ENCODE data around the gene CKMT2.

The CKMT2 gene

GRCh38 chr5:81233080-81233634 lies at the start of gene CKMT2:
TSS of gene CKMT2 (plus strand) at chr5:81233322. CDS start at chr5:81251133, 17,811 bp downstream.
- no peak for TF ChIP-seq CTCF (IDR thresholded peaks at IDR 0.05)

GRCh38 chr5:81183811-81184748 lies 49.0 kb upstream of the CKMT2 start:
- TF ChIP-seq CTCF (IDR thresholded peaks at IDR 0.05): no peak

DNA sequence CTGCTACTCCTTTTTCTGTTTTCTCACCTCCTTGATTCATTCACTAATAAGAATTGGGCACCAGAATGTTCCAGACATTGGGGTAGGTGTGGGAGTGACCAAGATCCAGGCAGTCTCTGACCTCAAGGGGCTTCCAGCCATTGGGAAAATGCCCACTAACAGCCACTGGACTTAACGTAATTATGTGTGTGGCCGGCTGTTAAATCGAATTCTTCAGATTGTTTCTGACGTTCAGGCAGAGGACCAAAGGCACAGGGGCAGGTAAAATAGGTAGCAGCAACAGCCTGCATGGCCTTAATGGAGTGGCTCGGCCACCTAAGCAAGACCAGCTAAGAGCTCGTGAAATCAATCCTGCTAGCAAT lies 48.4 kb upstream of the CKMT2 start:
- no peak for TF ChIP-seq CTCF (IDR thresholded peaks at IDR 0.05)

- TF ChIP-seq CTCF (IDR thresholded peaks at IDR 0.05): no peak
Observed at GRCh38 chr5:81187885-81188284, 45.2 kb upstream of the CKMT2 start.

DNA sequence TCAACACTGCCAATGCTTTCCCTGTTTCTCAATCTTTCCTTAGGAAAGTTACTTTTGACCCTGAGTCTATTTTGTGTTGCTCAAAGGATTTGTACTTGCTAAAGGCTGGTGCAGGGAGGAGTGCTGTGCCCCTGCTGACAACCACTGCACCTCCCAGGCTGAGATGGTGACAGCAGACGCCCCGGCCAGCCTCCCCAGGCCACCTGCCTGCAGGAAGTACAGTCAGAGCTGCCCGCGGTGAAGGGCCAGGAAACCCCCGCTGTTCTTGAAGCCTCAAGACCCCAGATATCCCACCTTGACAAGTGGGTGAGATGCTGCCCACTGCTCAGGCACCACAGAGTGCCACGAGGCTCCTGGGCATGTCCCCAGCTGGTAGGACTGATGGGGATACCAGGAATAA lies 44.2 kb upstream of the CKMT2 start:
- TF ChIP-seq CTCF (IDR thresholded peaks at IDR 0.05): no peak

DNA sequence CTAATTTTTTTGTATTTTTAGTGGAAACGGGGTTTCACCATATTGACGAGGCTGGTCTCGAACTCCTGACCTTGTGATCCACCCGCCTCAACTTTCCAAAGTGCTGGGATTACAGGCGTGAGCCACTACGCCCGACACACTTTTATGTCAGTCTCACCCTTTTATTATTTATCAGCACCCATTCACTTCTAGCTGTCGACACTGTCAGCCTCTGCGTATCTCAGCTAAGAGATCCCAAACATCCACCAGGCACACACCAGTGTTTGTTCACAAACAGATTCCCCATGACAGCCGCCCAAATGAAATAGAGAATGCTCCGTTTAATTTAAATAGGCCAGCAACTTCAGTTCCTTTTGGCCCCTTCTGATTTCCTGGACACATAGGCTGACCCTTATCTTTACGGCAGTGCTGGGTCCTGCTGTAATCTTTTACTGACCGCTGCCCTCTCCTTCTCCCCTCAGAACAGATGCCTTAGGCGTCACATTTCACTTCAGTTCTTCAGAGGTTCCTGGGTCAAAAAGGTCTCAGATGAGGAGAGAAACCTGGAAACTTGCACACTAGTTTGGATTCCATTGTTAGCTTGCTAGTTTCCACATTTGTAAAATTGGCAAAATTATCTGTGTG lies 43.1 kb upstream of the CKMT2 start:
- TF ChIP-seq CTCF (IDR thresholded peaks at IDR 0.05): no peak

DNA sequence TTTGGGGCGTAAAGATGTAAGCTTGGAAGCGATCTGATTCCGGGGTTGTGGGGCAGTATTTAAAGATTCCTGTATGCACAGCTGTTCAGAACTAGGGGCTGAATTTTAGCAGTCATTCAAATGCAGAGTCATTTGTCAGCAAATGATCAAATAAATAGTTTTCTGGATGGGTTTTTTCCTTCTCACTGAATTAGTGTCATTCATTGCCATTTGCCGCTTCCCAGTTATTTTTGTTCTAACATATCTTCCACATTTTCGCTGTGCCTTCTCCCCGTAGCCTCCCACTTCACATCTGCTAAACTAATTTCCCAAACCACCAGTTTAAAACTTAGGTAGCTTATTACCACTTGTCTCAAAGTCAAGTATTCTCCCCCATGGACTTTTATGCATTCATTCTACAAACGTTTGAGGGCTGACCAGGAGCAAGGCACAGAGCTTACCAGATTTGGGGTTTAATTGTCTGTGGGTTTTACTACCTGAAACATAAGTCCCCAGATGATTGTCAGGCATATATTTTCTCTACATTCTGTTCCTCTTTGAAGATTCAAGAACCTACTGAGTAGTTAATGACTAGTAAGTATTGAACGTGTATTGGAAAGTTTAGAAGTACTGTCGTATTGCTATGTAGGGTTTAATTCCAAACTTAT lies 41.3 kb upstream of the CKMT2 start:
- no peak for TF ChIP-seq CTCF (IDR thresholded peaks at IDR 0.05)

Measured in LNCAP (cell line).